ENCODE measurements around the gene PLA1A.

The PLA1A gene

GRCh38 chr3:119616056-119616455, 18.4 kb downstream of the PLA1A start:
- Histone ChIP-seq H3K4me1 (ENCODE audit: control extremely low read depth in 1 of 4, control insufficient read depth in 4 of 4, insufficient read depth in 4 of 4, low read length in 3 of 4) (no peaks in the 10 kb centered on the region), H3K4me3 (ENCODE audit: control insufficient read depth in 1 of 7, extremely low read depth in 1 of 7, insufficient read depth in 4 of 7, low read depth in 2 of 7, low read length in 6 of 7) (no peak overlapping the region), H3K9me3 (ENCODE audit: control extremely low read depth in 1 of 5, control insufficient read depth in 4 of 5, insufficient read depth in 2 of 5, low read depth in 1 of 5, low read length in 4 of 5) (no peaks in the 10 kb centered on the region), H3K27me3 (replicated peaks in 2 of 5; ENCODE audit: control insufficient read depth in 4 of 5, insufficient read depth in 5 of 5, low read length in 4 of 5) (no peaks in the 10 kb centered on the region), H3K27ac (ENCODE audit: insufficient read depth in 1 of 2, low read depth in 1 of 2, low read length in 2 of 2, poor library complexity in 1 of 2, severe bottlenecking in 2 of 2) (no peak overlapping the region), H3K36me3 (ENCODE audit: control insufficient read depth in 4 of 4, insufficient read depth in 4 of 4, low read length in 3 of 4) (no peaks in the 10 kb centered on the region)
- POLR2A ChIA-PET = no interaction called here
- CTCF ChIA-PET = interaction anchor here (1.0 kb wide), 1 partner anchor 15 kb away, joined by 3 read pairs; no protein-coding TSS in a partner anchor
- 100% methylated on average over 1 of the region's 4 CpGs for WGBS (ENCODE audit: insufficient coverage)
- no peak for DNase-seq

- POLR2A ChIA-PET = no interaction called here
- Histone ChIP-seq H3K4me3 (ENCODE audit: control insufficient read depth in 1 of 7, extremely low read depth in 1 of 7, insufficient read depth in 4 of 7, low read depth in 2 of 7, low read length in 6 of 7) (no peak overlapping the region), H3K9me3 (ENCODE audit: control extremely low read depth in 1 of 5, control insufficient read depth in 4 of 5, insufficient read depth in 2 of 5, low read depth in 1 of 5, low read length in 4 of 5) (peaks cover 0 to 2% (median 0%) of the 10 kb centered on the region in 5 experiments), H3K4me1 (ENCODE audit: control extremely low read depth in 1 of 4, control insufficient read depth in 4 of 4, insufficient read depth in 4 of 4, low read length in 3 of 4) (no peaks in the 10 kb centered on the region), H3K27ac (ENCODE audit: insufficient read depth in 1 of 2, low read depth in 1 of 2, low read length in 2 of 2, poor library complexity in 1 of 2, severe bottlenecking in 2 of 2) (no peak overlapping the region), H3K27me3 (replicated peaks in 2 of 5; ENCODE audit: control insufficient read depth in 4 of 5, insufficient read depth in 5 of 5, low read length in 4 of 5) (no peaks in the 10 kb centered on the region), H3K36me3 (ENCODE audit: control insufficient read depth in 4 of 4, insufficient read depth in 4 of 4, low read length in 3 of 4) (no peaks in the 10 kb centered on the region)
- WGBS (ENCODE audit: insufficient coverage) = 97% methylated on average over 2 of the region's 7 CpGs
- CTCF ChIA-PET = no interaction called here
- no peak for DNase-seq
Observed at GRCh38 chr3:119619094-119619493, 21.4 kb downstream of the PLA1A start.

- peaks cover 0 to under 1% (median 0%) of the 10 kb centered on the region in 4 experiments for H3K4me1 ChIP-seq (ENCODE audit: control extremely low read depth in 1 of 4, control insufficient read depth in 4 of 4, insufficient read depth in 4 of 4, low read length in 3 of 4)
- no peak overlapping the region for H3K4me3 ChIP-seq (ENCODE audit: control insufficient read depth in 1 of 7, extremely low read depth in 1 of 7, insufficient read depth in 4 of 7, low read depth in 2 of 7, low read length in 6 of 7)
- 100% methylated on average over 2 of the region's 5 CpGs for WGBS (ENCODE audit: insufficient coverage)
- H3K27me3 ChIP-seq (replicated peaks in 2 of 5; ENCODE audit: control insufficient read depth in 4 of 5, insufficient read depth in 5 of 5, low read length in 4 of 5) = no peaks in the 10 kb centered on the region
- ChIA-PET CTCF (no interaction called here), POLR2A (no interaction called here)
- H3K9me3 ChIP-seq (ENCODE audit: control extremely low read depth in 1 of 5, control insufficient read depth in 4 of 5, insufficient read depth in 2 of 5, low read depth in 1 of 5, low read length in 4 of 5) = peaks cover 0 to 2% (median 0%) of the 10 kb centered on the region in 5 experiments
- no peaks in the 10 kb centered on the region for H3K36me3 ChIP-seq (ENCODE audit: control insufficient read depth in 4 of 4, insufficient read depth in 4 of 4, low read length in 3 of 4)
- H3K27ac ChIP-seq (ENCODE audit: insufficient read depth in 1 of 2, low read depth in 1 of 2, low read length in 2 of 2, poor library complexity in 1 of 2, severe bottlenecking in 2 of 2) = no peak overlapping the region
- DNase-seq = no peak
Observed at GRCh38 chr3:119620899-119621298, 23.2 kb downstream of the PLA1A start.

GRCh38 chr3:119624002-119624720, 26.5 kb downstream of the PLA1A start:
- Histone ChIP-seq H3K4me1 (ENCODE audit: control extremely low read depth in 1 of 4, control insufficient read depth in 4 of 4, insufficient read depth in 4 of 4, low read length in 3 of 4) (peaks cover 0 to 30% (median 14%) of the 10 kb centered on the region in 4 experiments), H3K9me3 (ENCODE audit: control extremely low read depth in 1 of 5, control insufficient read depth in 4 of 5, insufficient read depth in 2 of 5, low read depth in 1 of 5, low read length in 4 of 5) (peaks cover 0 to 2% (median 0%) of the 10 kb centered on the region in 5 experiments), H3K27ac (ENCODE audit: insufficient read depth in 1 of 2, low read depth in 1 of 2, low read length in 2 of 2, poor library complexity in 1 of 2, severe bottlenecking in 2 of 2) (no peak overlapping the region), H3K27me3 (replicated peaks in 2 of 5; ENCODE audit: control insufficient read depth in 4 of 5, insufficient read depth in 5 of 5, low read length in 4 of 5) (no peaks in the 10 kb centered on the region), H3K36me3 (ENCODE audit: control insufficient read depth in 4 of 4, insufficient read depth in 4 of 4, low read length in 3 of 4) (no peaks in the 10 kb centered on the region), H3K4me3 (ENCODE audit: control insufficient read depth in 1 of 7, extremely low read depth in 1 of 7, insufficient read depth in 4 of 7, low read depth in 2 of 7, low read length in 6 of 7) (no peak overlapping the region)
- POLR2A ChIA-PET = no interaction called here
- WGBS (ENCODE audit: insufficient coverage) = 98% methylated on average over 4 of the region's 9 CpGs
- DNase-seq = no peak
- CTCF ChIA-PET = no interaction called here

GRCh38 chr3:119625451-119626153, 27.9 kb downstream of the PLA1A start:
- no peak for DNase-seq
- Histone ChIP-seq H3K4me1 (ENCODE audit: control extremely low read depth in 1 of 4, control insufficient read depth in 4 of 4, insufficient read depth in 4 of 4, low read length in 3 of 4) (peaks cover under 1 to 38% (median 22%) of the 10 kb centered on the region in 4 experiments), H3K4me3 (ENCODE audit: control insufficient read depth in 1 of 7, extremely low read depth in 1 of 7, insufficient read depth in 4 of 7, low read depth in 2 of 7, low read length in 6 of 7) (no peak overlapping the region), H3K9me3 (ENCODE audit: control extremely low read depth in 1 of 5, control insufficient read depth in 4 of 5, insufficient read depth in 2 of 5, low read depth in 1 of 5, low read length in 4 of 5) (peaks cover 0 to 2% (median 0%) of the 10 kb centered on the region in 5 experiments), H3K27me3 (replicated peaks in 2 of 5; ENCODE audit: control insufficient read depth in 4 of 5, insufficient read depth in 5 of 5, low read length in 4 of 5) (no peaks in the 10 kb centered on the region), H3K36me3 (ENCODE audit: control insufficient read depth in 4 of 4, insufficient read depth in 4 of 4, low read length in 3 of 4) (no peaks in the 10 kb centered on the region), H3K27ac (ENCODE audit: insufficient read depth in 1 of 2, low read depth in 1 of 2, low read length in 2 of 2, poor library complexity in 1 of 2, severe bottlenecking in 2 of 2) (no peak overlapping the region)
- ChIA-PET POLR2A (no interaction called here), CTCF (no interaction called here)
- 99% methylated on average over 8 of the region's 8 CpGs for WGBS (ENCODE audit: insufficient coverage)

- no peak overlapping the region for H3K4me3 ChIP-seq (ENCODE audit: control insufficient read depth in 1 of 7, extremely low read depth in 1 of 7, insufficient read depth in 4 of 7, low read depth in 2 of 7, low read length in 6 of 7)
- H3K9me3 ChIP-seq (ENCODE audit: control extremely low read depth in 1 of 5, control insufficient read depth in 4 of 5, insufficient read depth in 2 of 5, low read depth in 1 of 5, low read length in 4 of 5) = peaks cover 0 to 2% (median 0%) of the 10 kb centered on the region in 5 experiments
- ChIA-PET CTCF (no interaction called here), POLR2A (no interaction called here)
- peaks cover 2 to 41% (median 24%) of the 10 kb centered on the region in 4 experiments for H3K4me1 ChIP-seq (ENCODE audit: control extremely low read depth in 1 of 4, control insufficient read depth in 4 of 4, insufficient read depth in 4 of 4, low read length in 3 of 4)
- no peak for DNase-seq
- 80% methylated on average over 1 of the region's 1 CpG for WGBS (ENCODE audit: insufficient coverage)
- no peak overlapping the region for H3K27ac ChIP-seq (ENCODE audit: insufficient read depth in 1 of 2, low read depth in 1 of 2, low read length in 2 of 2, poor library complexity in 1 of 2, severe bottlenecking in 2 of 2)
- H3K27me3 ChIP-seq (replicated peaks in 2 of 5; ENCODE audit: control insufficient read depth in 4 of 5, insufficient read depth in 5 of 5, low read length in 4 of 5) = no peaks in the 10 kb centered on the region
- H3K36me3 ChIP-seq (ENCODE audit: control insufficient read depth in 4 of 4, insufficient read depth in 4 of 4, low read length in 3 of 4) = no peaks in the 10 kb centered on the region
Observed at GRCh38 chr3:119626196-119626595, 28.5 kb downstream of the PLA1A start.

- no peaks in the 10 kb centered on the region for H3K27me3 ChIP-seq (replicated peaks in 2 of 5; ENCODE audit: control insufficient read depth in 4 of 5, insufficient read depth in 5 of 5, low read length in 4 of 5)
- peak overlapping the region in 1 of 7 experiments; percentile 11 for H3K4me3 ChIP-seq (ENCODE audit: control insufficient read depth in 1 of 7, extremely low read depth in 1 of 7, insufficient read depth in 4 of 7, low read depth in 2 of 7, low read length in 6 of 7)
- WGBS (ENCODE audit: insufficient coverage) = 33% methylated on average over 8 of the region's 8 CpGs
- CTCF ChIA-PET = interaction anchor here (0.9 to 1.9 kb wide), 3 partner anchors 9 to 31 kb away, joined by 3 to 6 read pairs (median 4); no protein-coding TSS in a partner anchor
- H3K27ac ChIP-seq (ENCODE audit: insufficient read depth in 1 of 2, low read depth in 1 of 2, low read length in 2 of 2, poor library complexity in 1 of 2, severe bottlenecking in 2 of 2) = no peak overlapping the region
- POLR2A ChIA-PET = no interaction called here
- peaks cover 0 to 2% (median 0%) of the 10 kb centered on the region in 5 experiments for H3K9me3 ChIP-seq (ENCODE audit: control extremely low read depth in 1 of 5, control insufficient read depth in 4 of 5, insufficient read depth in 2 of 5, low read depth in 1 of 5, low read length in 4 of 5)
- peaks cover 2 to 41% (median 24%) of the 10 kb centered on the region in 4 experiments for H3K4me1 ChIP-seq (ENCODE audit: control extremely low read depth in 1 of 4, control insufficient read depth in 4 of 4, insufficient read depth in 4 of 4, low read length in 3 of 4)
- DNase-seq = peak in 2 of 3 donors; percentile 49 to 58
- no peaks in the 10 kb centered on the region for H3K36me3 ChIP-seq (ENCODE audit: control insufficient read depth in 4 of 4, insufficient read depth in 4 of 4, low read length in 3 of 4)
Observed at GRCh38 chr3:119627461-119627860, 29.8 kb downstream of the PLA1A start.
